HAP-1 (cell line): ENCODE measurements around the gene LOXHD1.
A peak's percentile ranks its signal among the peaks of the same experiment; 100 is the strongest.

Experiments
- DNase-seq, 2 experiments: peaks; one replicate each; pipeline ENCODE4 v3.0.0-alpha.2; 2016 to 2020; ENCODE audit warnings: low spot score in 2 of 2
- H3K27me3 ChIP-seq: fragments of 250-450 bp; sonication (Bioruptor Pico); 2 replicates; pipeline ENCODE4 v1.5.1; 2020; ENCODE audit warnings: low read depth, mild to moderate bottlenecking, moderate library complexity
- H3K36me3 ChIP-seq: fragments of 250-450 bp; sonication (Bioruptor Pico); replicated peaks from 2 replicates; pipeline ENCODE4 v1.5.1; 2020; ENCODE audit warnings: mild to moderate bottlenecking
- H3K4me1 ChIP-seq: fragments of 250-450 bp; sonication (Bioruptor Pico); 2 replicates; pipeline ENCODE4 v1.5.1; 2020; ENCODE audit warnings: mild to moderate bottlenecking
- H3K4me3 ChIP-seq: fragments of 250-450 bp; sonication (Bioruptor Pico); 2 replicates; pipeline ENCODE4 v1.5.1; 2020; ENCODE audit warnings: mild to moderate bottlenecking, moderate library complexity
- H3K9me3 ChIP-seq: fragments of 250-450 bp; sonication (Bioruptor Pico); 2 replicates; pipeline ENCODE4 v1.5.1; 2020; ENCODE audit warnings: mild to moderate bottlenecking, moderate library complexity
- in situ Hi-C: fragments of 300-500 bp; cut with MboI; formaldehyde crosslinking; loops from 3 replicates; pipeline ENCODE4 v1.14.3; 2020; ENCODE audit warnings: low sequenced_read_pairs, inconsistent platforms, mixed read lengths

Gene LOXHD1

DNA sequence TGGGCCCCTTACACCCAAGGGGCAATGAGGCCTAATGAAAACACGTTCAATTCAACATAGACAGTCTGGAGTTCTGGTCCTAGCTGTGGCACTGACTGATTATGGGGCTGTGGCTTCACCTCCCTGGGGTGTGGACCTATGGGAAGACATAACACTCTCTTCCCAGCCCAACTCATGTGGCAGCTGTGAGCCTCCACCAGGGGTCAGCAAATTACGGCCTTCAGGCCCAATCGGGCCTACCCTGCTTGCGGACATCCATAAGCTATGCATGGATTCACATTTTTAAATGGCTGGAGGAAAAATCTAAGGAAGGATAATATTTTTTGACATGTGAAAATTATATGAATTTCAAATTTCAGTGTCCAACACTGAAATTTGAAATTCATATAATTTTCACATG, 101.3 kb downstream of the LOXHD1 start:
- DNase-seq = peak; percentile 4 to 56
- in situ Hi-C loops = no loop called here
- no peaks in the 10 kb centered on the region for H3K9me3 ChIP-seq

DNA sequence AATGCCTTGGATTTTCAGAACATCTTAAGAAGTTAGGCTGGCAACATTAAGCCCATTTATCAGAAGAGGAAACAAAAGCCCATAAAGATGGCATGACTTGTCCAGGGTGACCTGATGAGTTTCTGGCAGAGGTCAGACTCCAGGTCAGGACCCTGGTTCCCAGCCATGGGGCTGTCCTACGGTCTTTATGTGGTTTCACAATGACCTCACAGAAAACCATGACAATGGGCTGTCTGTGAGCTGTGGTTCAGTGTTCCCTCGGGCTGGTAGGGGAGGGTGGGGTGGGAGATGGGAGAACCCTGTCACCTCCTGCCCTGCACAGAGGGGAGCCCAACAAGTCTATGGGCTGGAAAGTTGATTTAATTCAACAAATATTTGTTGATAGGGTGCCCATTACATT, 101.8 kb downstream of the LOXHD1 start:
- H3K9me3 ChIP-seq = no peaks in the 10 kb centered on the region
- H3K4me1 ChIP-seq = no peaks in the 10 kb centered on the region
- in situ Hi-C loops = no loop called here

More for the DNA sequence above, 101.3 kb downstream of the LOXHD1 start:
- Histone ChIP-seq H3K4me1 (no peaks in the 10 kb centered on the region), H3K36me3 (no peaks in the 10 kb centered on the region), H3K27me3 (no peaks in the 10 kb centered on the region), H3K4me3 (no peak overlapping the region)

DNA sequence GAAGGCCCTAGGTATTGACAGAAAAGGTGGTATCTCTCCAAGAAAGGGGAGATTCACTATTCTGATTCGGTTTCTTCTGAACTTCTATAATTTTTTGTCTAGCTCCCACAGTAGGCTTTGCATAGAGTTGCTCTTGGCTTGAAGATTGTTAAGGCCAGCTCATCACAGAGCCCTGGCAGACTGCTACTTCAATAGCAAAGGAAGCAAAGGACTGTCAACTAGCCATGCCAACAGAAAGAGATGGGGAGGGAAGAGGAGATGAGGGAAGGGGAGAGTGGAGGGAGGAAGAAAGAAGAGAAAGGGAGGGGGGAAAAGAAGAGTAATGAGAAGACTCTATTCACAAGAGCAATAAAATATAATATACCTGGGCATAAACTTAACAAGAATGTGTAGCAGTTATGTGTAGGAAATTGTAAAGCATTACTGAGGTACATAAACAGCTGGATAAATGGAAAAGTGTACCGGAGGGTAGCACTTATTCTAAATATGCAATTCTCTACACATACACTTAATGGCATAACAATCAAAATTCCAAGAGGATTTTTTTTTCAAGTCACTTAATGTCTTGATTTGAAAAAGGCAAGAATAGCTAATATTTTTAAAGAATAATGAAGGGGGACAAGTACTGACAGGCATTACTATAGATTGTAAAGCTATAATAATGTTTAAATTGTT, 102.5 kb downstream of the LOXHD1 start:
- in situ Hi-C loops = no loop called here
- no peak overlapping the region for H3K4me3 ChIP-seq
- no peaks in the 10 kb centered on the region for H3K9me3 ChIP-seq
- no peaks in the 10 kb centered on the region for H3K27me3 ChIP-seq
- DNase-seq = no peak
- no peaks in the 10 kb centered on the region for H3K36me3 ChIP-seq
- H3K4me1 ChIP-seq = no peaks in the 10 kb centered on the region

More for the DNA sequence above, 101.8 kb downstream of the LOXHD1 start:
- Histone ChIP-seq H3K36me3 (no peaks in the 10 kb centered on the region), H3K4me3 (no peak overlapping the region), H3K27me3 (no peaks in the 10 kb centered on the region)
- no peak for DNase-seq

DNA sequence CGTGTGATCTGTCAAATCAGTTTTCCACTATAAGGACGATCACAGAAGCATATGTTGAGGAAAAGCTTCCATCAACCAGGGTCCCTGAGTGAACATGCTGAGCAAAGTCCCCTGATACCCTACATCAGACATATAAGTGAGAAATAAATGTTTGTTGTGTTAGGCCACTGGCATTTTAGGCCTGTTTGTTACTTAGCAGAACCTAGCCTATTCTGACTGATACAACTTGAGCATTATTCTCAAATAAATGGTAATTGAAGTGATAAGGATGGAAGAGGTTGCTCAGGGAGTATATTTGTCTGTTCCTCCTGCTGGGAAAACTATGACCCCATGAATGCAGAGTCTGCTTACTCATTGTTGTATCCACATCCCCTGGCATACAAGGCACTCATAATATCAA, 106.4 kb downstream of the LOXHD1 start:
- H3K4me1 ChIP-seq = no peaks in the 10 kb centered on the region
- H3K27me3 ChIP-seq = no peaks in the 10 kb centered on the region
- in situ Hi-C loops = no loop called here
- no peak overlapping the region for H3K4me3 ChIP-seq
- no peaks in the 10 kb centered on the region for H3K9me3 ChIP-seq
- no peak for DNase-seq
- H3K36me3 ChIP-seq = no peaks in the 10 kb centered on the region

DNA sequence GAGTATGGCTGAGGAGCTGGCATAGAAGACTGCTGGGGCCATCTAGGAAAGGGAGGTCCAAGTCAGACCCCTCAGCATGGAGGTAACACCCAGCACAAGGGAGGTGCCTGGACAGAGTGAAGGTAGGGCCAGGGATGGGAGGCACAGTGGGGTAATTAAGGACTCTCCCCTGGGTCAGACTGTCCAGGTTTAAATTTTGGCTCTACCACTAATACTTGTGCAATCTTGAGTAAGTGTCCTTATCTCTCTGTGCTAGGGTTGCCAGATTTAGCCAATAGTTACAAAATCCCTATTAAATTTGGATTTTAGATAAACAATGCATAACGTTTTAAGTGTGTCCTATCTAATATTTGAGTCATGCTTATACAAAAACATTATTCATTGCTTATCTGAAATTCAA, 109.5 kb downstream of the LOXHD1 start:
- Histone ChIP-seq H3K36me3 (no peaks in the 10 kb centered on the region), H3K4me3 (no peak overlapping the region), H3K27me3 (no peaks in the 10 kb centered on the region), H3K9me3 (no peaks in the 10 kb centered on the region), H3K4me1 (no peaks in the 10 kb centered on the region)
- in situ Hi-C loops = no loop called here
- DNase-seq = no peak

DNA sequence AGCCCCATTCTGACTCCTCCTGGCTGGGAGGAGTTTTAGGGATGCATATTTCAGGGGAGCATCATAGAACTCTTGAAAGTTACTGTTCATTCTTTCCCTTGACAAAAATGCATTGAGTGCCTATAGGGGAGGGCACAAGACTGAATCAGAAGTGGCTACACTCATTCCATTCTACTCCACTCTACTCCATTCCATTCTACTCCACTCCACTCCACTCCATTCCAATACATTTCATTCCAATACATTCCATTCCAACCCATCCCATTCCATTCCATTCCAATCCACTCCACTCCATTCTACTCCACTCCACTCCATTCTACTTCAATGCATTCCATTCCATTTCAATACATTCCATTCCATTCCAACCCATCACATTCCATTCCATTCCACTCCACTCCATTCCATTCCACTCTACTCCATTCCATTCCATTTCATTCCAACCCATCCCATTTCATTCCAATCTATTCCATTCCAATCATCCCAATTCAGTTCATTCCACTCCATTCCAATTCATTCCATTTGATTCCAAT, 110.8 kb downstream of the LOXHD1 start:
- Histone ChIP-seq H3K27me3 (no peaks in the 10 kb centered on the region), H3K9me3 (no peaks in the 10 kb centered on the region), H3K4me3 (no peak overlapping the region), H3K4me1 (no peaks in the 10 kb centered on the region), H3K36me3 (no peaks in the 10 kb centered on the region)
- no peak for DNase-seq
- in situ Hi-C loops = no loop called here

DNA sequence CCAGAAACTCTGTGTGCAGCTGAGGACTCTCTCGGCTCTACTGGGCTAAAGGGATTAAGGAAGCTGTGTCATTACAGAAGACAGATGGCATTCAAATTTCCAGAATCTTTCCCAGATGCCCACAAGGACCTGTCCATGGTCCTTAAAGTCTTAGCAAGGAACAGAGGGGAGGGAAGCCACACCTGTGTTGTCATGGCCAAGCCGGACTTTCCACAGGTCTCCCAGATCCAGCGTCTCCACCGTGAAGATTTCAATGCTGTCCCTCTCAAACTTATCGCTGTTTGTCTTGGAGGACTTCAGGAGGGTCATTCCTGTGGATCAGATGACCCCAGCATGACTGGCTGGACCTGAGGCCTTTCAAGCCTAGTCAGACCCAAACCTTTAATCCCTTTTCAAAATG, 114.5 kb downstream of the LOXHD1 start:
- Histone ChIP-seq H3K36me3 (no peaks in the 10 kb centered on the region), H3K9me3 (no peaks in the 10 kb centered on the region), H3K27me3 (no peaks in the 10 kb centered on the region), H3K4me3 (no peak overlapping the region), H3K4me1 (no peaks in the 10 kb centered on the region)
- DNase-seq = peak in 1 of 2 experiments; percentile 11
- in situ Hi-C loops = no loop called here

DNA sequence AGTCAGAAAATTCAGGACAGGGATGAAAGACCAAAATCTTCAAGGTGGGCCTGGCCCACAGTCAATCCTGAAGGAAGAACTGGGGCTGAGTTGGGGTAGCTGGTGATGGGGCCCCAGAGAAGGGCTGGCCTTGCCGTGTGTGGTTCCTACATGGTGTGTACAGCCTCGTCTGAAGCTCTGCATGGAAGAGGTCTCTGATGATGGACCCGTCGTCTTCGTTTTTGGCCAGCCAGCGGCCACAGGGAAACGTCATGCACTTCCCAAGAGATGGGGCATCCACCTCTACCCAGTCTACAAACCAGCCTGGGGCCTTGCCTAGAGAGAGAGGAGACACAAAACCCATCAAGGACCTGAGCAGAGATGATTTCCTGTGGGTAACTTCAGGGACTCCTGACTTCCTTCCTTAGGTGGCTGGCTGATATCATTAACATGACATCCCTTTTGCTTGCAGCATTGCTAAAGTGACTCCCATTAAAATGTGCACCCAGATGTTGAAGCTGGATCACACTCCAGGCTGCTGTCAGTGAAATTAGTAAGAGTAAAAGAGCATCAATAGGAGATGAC, 115.3 kb downstream of the LOXHD1 start:
- Histone ChIP-seq H3K9me3 (no peaks in the 10 kb centered on the region), H3K4me1 (no peaks in the 10 kb centered on the region), H3K36me3 (no peaks in the 10 kb centered on the region), H3K4me3 (no peak overlapping the region), H3K27me3 (no peaks in the 10 kb centered on the region)
- DNase-seq = no peak
- in situ Hi-C loops = no loop called here

DNA sequence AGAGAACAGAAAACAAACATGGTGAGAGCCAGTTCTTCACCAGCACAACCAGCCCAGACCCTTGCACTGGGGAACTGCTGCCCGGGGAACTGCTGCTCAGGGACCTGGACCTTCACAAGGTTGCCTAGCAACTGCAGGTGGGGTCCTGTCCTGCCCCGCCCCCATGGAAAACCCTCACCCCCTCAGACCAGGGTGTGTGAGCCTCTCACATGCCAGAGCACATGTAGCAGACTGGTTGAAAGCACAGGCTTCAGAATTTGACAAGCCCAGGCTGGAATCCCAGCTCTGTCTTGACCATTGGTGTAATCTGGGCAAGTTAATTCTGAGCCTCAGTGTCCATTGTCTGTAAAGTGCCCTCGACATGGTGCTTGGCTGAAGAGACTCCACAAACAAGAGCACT, 118.6 kb downstream of the LOXHD1 start:
- Histone ChIP-seq H3K9me3 (no peaks in the 10 kb centered on the region), H3K4me1 (no peaks in the 10 kb centered on the region), H3K36me3 (no peaks in the 10 kb centered on the region), H3K27me3 (no peaks in the 10 kb centered on the region), H3K4me3 (no peak overlapping the region)
- DNase-seq = no peak
- in situ Hi-C loops = no loop called here

DNA sequence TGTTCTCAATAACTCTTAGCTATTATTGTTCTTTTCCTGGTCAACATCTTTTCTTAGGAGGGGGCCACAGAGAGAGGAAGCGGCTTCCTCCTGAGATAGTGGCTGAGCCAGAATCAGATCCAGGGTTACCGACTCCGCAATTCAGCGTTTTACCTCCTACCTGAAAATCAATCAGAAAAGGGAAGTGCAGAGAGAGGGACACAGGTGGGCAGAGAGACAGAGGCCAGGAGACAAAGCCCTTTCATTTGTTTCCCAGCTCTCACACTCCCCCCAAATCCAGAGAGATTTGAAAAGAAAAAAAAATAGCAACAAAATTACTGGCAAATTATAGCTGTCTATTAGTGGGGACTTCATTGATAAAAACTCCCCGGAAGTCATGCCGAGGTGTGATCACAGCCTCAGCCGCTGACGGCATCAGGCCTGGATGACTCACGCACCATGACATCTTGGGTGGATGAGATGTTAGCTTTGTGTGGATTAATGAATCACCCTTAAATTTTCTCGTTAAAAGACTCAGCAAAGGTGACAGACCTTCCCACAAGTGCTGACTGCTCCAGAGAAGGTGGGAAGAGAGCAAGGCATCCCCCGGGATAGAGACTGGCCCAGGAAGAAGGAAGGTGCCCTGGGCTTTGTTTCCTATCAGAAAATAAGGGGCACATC, 120.7 kb downstream of the LOXHD1 start:
- no peaks in the 10 kb centered on the region for H3K27me3 ChIP-seq
- DNase-seq = no peak

DNA sequence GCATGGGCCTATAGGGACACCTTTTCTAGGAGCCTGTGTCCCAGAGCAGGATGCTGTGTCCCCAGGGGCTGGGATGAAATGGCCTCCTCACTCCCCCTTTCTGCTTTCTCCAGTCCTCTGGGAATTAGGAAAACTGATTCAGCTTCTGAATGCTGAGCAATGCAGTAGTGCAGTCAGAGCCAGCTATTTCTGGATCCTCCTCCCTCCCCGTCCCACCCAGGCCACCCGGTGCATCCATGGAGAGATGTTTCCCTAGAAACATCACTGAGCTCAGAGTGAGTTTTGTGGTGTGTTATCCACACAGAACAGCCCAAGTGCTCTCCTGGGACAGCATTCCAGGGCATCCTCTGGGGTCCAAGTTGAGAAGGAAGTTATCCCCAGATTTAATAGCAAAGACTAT, 125.5 kb downstream of the LOXHD1 start:
- Histone ChIP-seq H3K36me3 (no peaks in the 10 kb centered on the region), H3K4me3 (no peak overlapping the region), H3K27me3 (no peaks in the 10 kb centered on the region; the same call in 1 of the 2 replicates), H3K9me3 (no peaks in the 10 kb centered on the region), H3K4me1 (no peaks in the 10 kb centered on the region)
- DNase-seq = no peak
- in situ Hi-C loops = no loop called here

More for the DNA sequence above, 120.7 kb downstream of the LOXHD1 start:
- Histone ChIP-seq H3K9me3 (no peaks in the 10 kb centered on the region), H3K4me3 (no peak overlapping the region), H3K4me1 (no peaks in the 10 kb centered on the region), H3K36me3 (no peaks in the 10 kb centered on the region)
- in situ Hi-C loops = no loop called here

DNA sequence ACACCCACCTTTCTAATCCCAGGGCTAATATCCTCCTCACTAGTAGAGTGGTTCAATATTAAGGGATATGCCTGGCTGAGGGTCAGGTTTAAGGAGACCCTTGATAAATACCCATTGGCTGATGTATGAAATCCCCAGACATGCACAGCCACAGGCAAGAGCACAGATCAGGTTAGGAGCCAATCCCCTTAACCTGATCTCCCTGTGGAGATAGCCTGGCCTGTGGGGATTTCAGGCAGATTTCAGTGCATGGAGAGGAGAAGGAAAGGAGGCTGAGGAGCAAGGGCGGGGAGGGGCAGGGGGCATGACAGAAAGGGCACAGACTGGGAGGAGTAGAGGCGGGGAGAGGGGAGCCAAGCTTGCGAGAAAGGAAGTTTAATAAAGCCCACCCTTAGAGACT, 129.0 kb downstream of the LOXHD1 start:
- Histone ChIP-seq H3K4me1 (no peaks in the 10 kb centered on the region), H3K36me3 (no peaks in the 10 kb centered on the region), H3K9me3 (no peaks in the 10 kb centered on the region), H3K27me3 (no peaks in the 10 kb centered on the region; the same call in 1 of the 2 replicates), H3K4me3 (no peak overlapping the region)
- DNase-seq = no peak
- in situ Hi-C loops = no loop called here

DNA sequence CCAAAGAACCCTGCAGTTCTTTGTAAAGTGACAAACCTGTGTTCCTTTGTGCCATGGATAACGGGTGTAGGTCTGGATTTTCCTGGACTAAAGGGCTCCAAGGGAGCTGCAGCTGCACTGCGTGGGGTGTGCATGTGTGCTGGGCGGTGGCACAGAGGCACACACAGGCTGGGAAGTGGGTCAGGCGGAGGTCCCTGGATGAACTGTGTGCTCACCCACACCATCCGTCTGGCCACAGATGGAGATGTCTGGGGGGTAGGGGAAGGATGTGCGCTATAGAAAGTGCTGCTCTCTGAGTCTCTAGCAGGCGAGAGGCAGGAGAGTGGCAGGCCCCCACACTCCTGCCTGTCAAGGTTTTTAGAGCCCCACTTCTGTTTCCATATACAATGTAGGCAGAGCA, 137.2 kb downstream of the LOXHD1 start:
- in situ Hi-C loops = no loop called here
- Histone ChIP-seq H3K27me3 (no peaks in the 10 kb centered on the region), H3K36me3 (no peaks in the 10 kb centered on the region), H3K4me3 (no peak overlapping the region), H3K9me3 (no peaks in the 10 kb centered on the region), H3K4me1 (no peaks in the 10 kb centered on the region)
- no peak for DNase-seq

DNA sequence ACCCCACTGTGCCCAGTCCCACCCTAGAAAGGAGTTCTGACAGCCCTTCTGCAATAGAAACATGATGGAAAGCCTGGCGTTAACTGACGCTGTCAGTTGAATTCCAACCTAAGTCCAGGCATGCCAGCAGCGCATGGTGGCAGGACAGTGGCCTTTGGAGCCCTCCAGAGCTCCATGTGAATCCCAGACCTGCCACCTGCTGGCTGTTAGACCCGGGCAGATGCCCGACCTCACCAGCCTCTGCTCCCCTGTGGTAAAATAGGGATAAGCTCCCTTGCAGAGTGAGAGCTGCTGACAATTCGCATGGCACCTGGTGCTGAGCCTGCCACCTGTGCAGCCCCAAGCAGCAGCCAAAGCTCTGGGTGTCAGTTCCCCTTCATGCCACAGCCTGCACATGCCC, 138.6 kb downstream of the LOXHD1 start:
- DNase-seq = no peak
- H3K27me3 ChIP-seq = no peaks in the 10 kb centered on the region
- H3K36me3 ChIP-seq = no peaks in the 10 kb centered on the region
- in situ Hi-C loops = no loop called here
- no peak overlapping the region for H3K4me3 ChIP-seq
- no peaks in the 10 kb centered on the region for H3K9me3 ChIP-seq
- H3K4me1 ChIP-seq = no peaks in the 10 kb centered on the region
